HEK293 (cell line): ENCODE measurements around the gene PHPT1.

Experiments
- CTCF ChIP-seq: fragments of 450-650 bp; formaldehyde crosslinking; IDR thresholded peaks from 2 replicates; pipeline ENCODE4 v1.5.1; 2016; ENCODE audit warnings: missing biosample characterization, missing genetic modification characterization
- GLIS2 ChIP-seq: fragments of 450-650 bp; formaldehyde crosslinking; IDR thresholded peaks from 2 replicates; pipeline ENCODE4 v1.5.1; 2016; ENCODE audit warnings: missing biosample characterization, missing genetic modification characterization
- IKZF3 ChIP-seq: fragments of 450-650 bp; IDR thresholded peaks from 2 replicates; pipeline ENCODE4 v1.5.0; 2018; ENCODE audit warnings: missing biosample characterization, mild to moderate bottlenecking, missing genetic modification characterization, moderate library complexity
- MEIS1 ChIP-seq: sonication (generic); formaldehyde crosslinking; IDR thresholded peaks from 2 replicates; pipeline ENCODE4 v1.8.1; 2022; ENCODE audit warnings: missing genetic modification reagents, mild to moderate bottlenecking, borderline replicate concordance
- OSR2 ChIP-seq: fragments of 450-650 bp; formaldehyde crosslinking; IDR thresholded peaks from 2 replicates; pipeline ENCODE4 v1.5.1; 2016; ENCODE audit warnings: missing biosample characterization, missing genetic modification characterization
- PBX3 ChIP-seq: sonication (generic); formaldehyde crosslinking; IDR thresholded peaks from 2 replicates; pipeline ENCODE4 v1.8.1; 2022; ENCODE audit warnings: mild to moderate bottlenecking, moderate library complexity, missing genetic modification reagents
- SP3 ChIP-seq: fragments of 450-650 bp; formaldehyde crosslinking; IDR thresholded peaks from 2 replicates; pipeline ENCODE4 v1.5.1; 2016; ENCODE audit warnings: missing biosample characterization, missing genetic modification characterization
- WT1 ChIP-seq: fragments of 450-650 bp; formaldehyde crosslinking; IDR thresholded peaks from 2 replicates; pipeline ENCODE4 v1.5.1; 2016; ENCODE audit warnings: missing biosample characterization, missing genetic modification characterization
- ZBTB20 ChIP-seq: fragments of 450-650 bp; formaldehyde crosslinking; IDR thresholded peaks from 2 replicates; pipeline ENCODE4 v1.5.1; 2016; ENCODE audit warnings: missing biosample characterization, missing genetic modification characterization
- ZBTB44 ChIP-seq: fragments of 450-650 bp; IDR thresholded peaks from 2 replicates; pipeline ENCODE4 v1.5.1; 2018; ENCODE audit warnings: missing biosample characterization, mild to moderate bottlenecking, missing genetic modification characterization
- ZBTB48 ChIP-seq: fragments of 450-650 bp; formaldehyde crosslinking; IDR thresholded peaks from 2 replicates; pipeline ENCODE4 v1.5.1; 2016; ENCODE audit warnings: missing biosample characterization, missing genetic modification characterization
- ZBTB8A ChIP-seq: fragments of 450-650 bp; formaldehyde crosslinking; IDR thresholded peaks from 2 replicates; pipeline ENCODE4 v1.5.1; 2016; ENCODE audit warnings: missing biosample characterization, missing genetic modification characterization
- ZFP3 ChIP-seq: fragments of 450-650 bp; formaldehyde crosslinking; IDR thresholded peaks from 2 replicates; pipeline ENCODE4 v1.5.1; 2016; ENCODE audit warnings: low read depth, missing biosample characterization, missing genetic modification characterization
- ZFP37 ChIP-seq: fragments of 450-650 bp; formaldehyde crosslinking; IDR thresholded peaks from 2 replicates; pipeline ENCODE4 v1.5.1; 2016; ENCODE audit warnings: missing biosample characterization, missing genetic modification characterization
- ZFP69B ChIP-seq: fragments of 450-650 bp; formaldehyde crosslinking; IDR thresholded peaks from 2 replicates; pipeline ENCODE4 v1.5.1; 2016; ENCODE audit warnings: missing biosample characterization, missing genetic modification characterization
- ZNF112 ChIP-seq: fragments of 450-650 bp; formaldehyde crosslinking; IDR thresholded peaks from 2 replicates; pipeline ENCODE4 v1.5.0; 2017; ENCODE audit warnings: missing biosample characterization, missing genetic modification characterization
- ZNF16 ChIP-seq: fragments of 450-650 bp; formaldehyde crosslinking; IDR thresholded peaks from 2 replicates; pipeline ENCODE4 v1.5.1; 2016; ENCODE audit warnings: low read depth, missing biosample characterization, missing genetic modification characterization
- ZNF221 ChIP-seq: fragments of 450-650 bp; formaldehyde crosslinking; IDR thresholded peaks from 2 replicates; pipeline ENCODE4 v1.5.1; 2017; ENCODE audit warnings: missing biosample characterization, missing genetic modification characterization, borderline replicate concordance
- ZNF223 ChIP-seq: fragments of 450-650 bp; formaldehyde crosslinking; IDR thresholded peaks from 2 replicates; pipeline ENCODE4 v1.5.1; 2016; ENCODE audit warnings: missing biosample characterization, missing genetic modification characterization
- ZNF248 ChIP-seq: fragments of 450-650 bp; formaldehyde crosslinking; IDR thresholded peaks from 2 replicates; pipeline ENCODE4 v1.5.1; 2017; ENCODE audit warnings: missing biosample characterization, missing genetic modification characterization
- ZNF274 ChIP-seq, 2 experiments: fragments of 200-500 bp in 1 of 2; fragments of 450-650 bp in 1 of 2; sonication (Bioruptor generic) in 1 of 2; formaldehyde crosslinking in 1 of 2; IDR thresholded peaks; 2 replicates each; pipeline versions ENCODE4 v1.5.1 to v1.6.1; 2014 to 2016; ENCODE audit warnings: borderline replicate concordance in 1 of 2, inconsistent platforms in 1 of 2, low read length in 1 of 2, missing biosample characterization in 1 of 2, missing genetic modification characterization in 1 of 2
- ZNF324 ChIP-seq: fragments of 450-650 bp; formaldehyde crosslinking; IDR thresholded peaks from 2 replicates; pipeline ENCODE4 v1.5.1; 2016; ENCODE audit warnings: missing biosample characterization, missing genetic modification characterization
- ZNF423 ChIP-seq: fragments of 450-650 bp; formaldehyde crosslinking; IDR thresholded peaks from 2 replicates; pipeline ENCODE4 v1.5.1; 2016; ENCODE audit warnings: missing biosample characterization, missing genetic modification characterization
- ZNF426 ChIP-seq: fragments of 450-650 bp; formaldehyde crosslinking; IDR thresholded peaks from 2 replicates; pipeline ENCODE4 v1.5.1; 2017; ENCODE audit warnings: missing biosample characterization, missing genetic modification characterization, mild to moderate bottlenecking, inconsistent platforms, moderate library complexity
- ZNF473 ChIP-seq: fragments of 450-650 bp; formaldehyde crosslinking; IDR thresholded peaks from 2 replicates; pipeline ENCODE4 v1.5.1; 2017; ENCODE audit warnings: missing biosample characterization, missing genetic modification characterization
- ZNF513 ChIP-seq: fragments of 450-650 bp; IDR thresholded peaks from 2 replicates; pipeline ENCODE4 v1.5.1; 2018; ENCODE audit warnings: missing biosample characterization, missing genetic modification characterization
- ZNF558 ChIP-seq: fragments of 450-650 bp; formaldehyde crosslinking; IDR thresholded peaks from 2 replicates; pipeline ENCODE4 v1.5.1; 2016; ENCODE audit warnings: missing biosample characterization, missing genetic modification characterization
- ZNF571 ChIP-seq: fragments of 450-650 bp; formaldehyde crosslinking; IDR thresholded peaks from 2 replicates; pipeline ENCODE4 v1.5.0; 2017; ENCODE audit warnings: missing biosample characterization, missing genetic modification characterization
- ZNF580 ChIP-seq: fragments of 450-650 bp; formaldehyde crosslinking; IDR thresholded peaks from 2 replicates; pipeline ENCODE4 v1.5.1; 2016; ENCODE audit warnings: missing biosample characterization, missing genetic modification characterization
- ZNF621 ChIP-seq: fragments of 450-650 bp; formaldehyde crosslinking; IDR thresholded peaks from 2 replicates; pipeline ENCODE4 v1.5.1; 2017; ENCODE audit warnings: missing biosample characterization, missing genetic modification characterization
- ZNF670 ChIP-seq: fragments of 450-650 bp; formaldehyde crosslinking; IDR thresholded peaks from 2 replicates; pipeline ENCODE4 v1.5.1; 2016; ENCODE audit warnings: missing biosample characterization, missing genetic modification characterization, low read depth
- ZNF777 ChIP-seq: fragments of 450-650 bp; formaldehyde crosslinking; IDR thresholded peaks from 2 replicates; pipeline ENCODE4 v1.5.1; 2017; ENCODE audit warnings: missing biosample characterization, missing genetic modification characterization, borderline replicate concordance
- ZSCAN23 ChIP-seq: fragments of 450-650 bp; formaldehyde crosslinking; IDR thresholded peaks from 2 replicates; pipeline ENCODE4 v1.5.1; 2016; ENCODE audit warnings: missing biosample characterization, missing genetic modification characterization
- ZSCAN30 ChIP-seq: fragments of 450-650 bp; IDR thresholded peaks from 2 replicates; pipeline ENCODE4 v1.5.1; 2018; ENCODE audit warnings: missing biosample characterization, mild to moderate bottlenecking, missing genetic modification characterization, moderate library complexity

Gene PHPT1

GRCh38 chr9:136886610-136887597 is 37.7 kb downstream of the PHPT1 start (continued):
- TF ChIP-seq ZNF221 (tag by site-specific recombination) (no peak), ZNF580 (no peak), ZBTB8A (tag by site-specific recombination) (no peak), CTCF (no peak), WT1 (no peak), ZNF16 (no peak), ZBTB48 (tag by site-specific recombination) (no peak), ZBTB44 (tag by site-specific recombination) (no peak), ZBTB20 (tag by site-specific recombination) (0 out of 2 replicates have a peak, but pooled peaks have one; percentile 34), ZFP3 (tag by site-specific recombination) (no peak), IKZF3 (tag by site-specific recombination) (no peak), ZNF112 (tag by site-specific recombination) (no peak), ZNF423 (tag by site-specific recombination) (no peak), ZNF571 (tag by site-specific recombination) (no peak), ZNF670 (tag by site-specific recombination) (no peak), ZSCAN30 (no peak), ZSCAN23 (tag by site-specific recombination) (no peak), ZFP37 (tag by site-specific recombination) (no peak), PBX3 (CRISPR knock-in tag) (0 out of 2 replicates have a peak, but pooled peaks have one; percentile 10), ZFP69B (0 out of 2 replicates have a peak, but pooled peaks have one; percentile 18), ZNF274 (IDR thresholded peaks at IDR 0.05; ENCODE audit: low read length) (no peak), ZNF274 (tag by site-specific recombination; IDR thresholded peaks at IDR 0.05; ENCODE audit: borderline replicate concordance) (no peak), ZNF621 (tag by site-specific recombination) (no peak), ZNF558 (no peak), ZNF426 (tag by site-specific recombination) (no peak), SP3 (tag by site-specific recombination) (0 out of 2 replicates have a peak, but pooled peaks have one; percentile 22), GLIS2 (tag by site-specific recombination) (peak; percentile 72), ZNF324 (tag by site-specific recombination) (no peak), OSR2 (tag by site-specific recombination) (no peak), ZNF248 (tag by site-specific recombination) (no peak), ZNF223 (tag by site-specific recombination) (no peak), ZNF777 (no peak), ZNF513 (tag by site-specific recombination) (no peak), ZNF473 (tag by site-specific recombination) (no peak), MEIS1 (CRISPR knock-in tag) (no peak)
